Measurements from ENCODE around the gene P4HA3.
A peak's percentile ranks its signal among the peaks of the same experiment; 100 is the strongest.

Gene P4HA3

GRCh38 chr11:74319139-74319816 lies 7.8 kb upstream of the P4HA3 start:
- no peak for FAIRE-seq
- DNase-seq (ENCODE audit: insufficient read length, low spot score), result no peak
- TF ChIP-seq POLR2AphosphoS5 (IDR thresholded peaks at IDR 0.05; ENCODE audit: low read depth, low read length) (no peak), SPI1 (IDR thresholded peaks at IDR 0.05; ENCODE audit: low read depth, low read length) (no peak), TAF1 (IDR thresholded peaks at IDR 0.05; ENCODE audit: low read depth, low read length) (no peak), PAX5 (IDR thresholded peaks at IDR 0.05; ENCODE audit: insufficient read depth, low read length, severe bottlenecking) (no peak), POLR2A (IDR thresholded peaks at IDR 0.05; ENCODE audit: low read depth, low read length) (no peak), POU2F2 (IDR thresholded peaks at IDR 0.05; ENCODE audit: low read depth, low read length) (no peak)

- no peak for TF ChIP-seq TAF1 (IDR thresholded peaks at IDR 0.05; ENCODE audit: low read depth, low read length)
- TF ChIP-seq POLR2AphosphoS5 (IDR thresholded peaks at IDR 0.05; ENCODE audit: low read depth, low read length), result no peak
- FAIRE-seq (no peak), DNase-seq (ENCODE audit: insufficient read length, low spot score) (no peak)
These were observed 6.9 kb upstream of the P4HA3 start for GRCh38 chr11:74318241-74318932.

GRCh38 chr11:74316772-74317505 lies 5.5 kb upstream of the P4HA3 start:
- TF ChIP-seq SPI1 (IDR thresholded peaks at IDR 0.05; ENCODE audit: low read depth, low read length) (no peak), TAF1 (IDR thresholded peaks at IDR 0.05; ENCODE audit: low read depth, low read length) (no peak), POLR2AphosphoS5 (IDR thresholded peaks at IDR 0.05; ENCODE audit: low read depth, low read length) (no peak), PAX5 (IDR thresholded peaks at IDR 0.05; ENCODE audit: insufficient read depth, low read length, severe bottlenecking) (no peak), POLR2A (IDR thresholded peaks at IDR 0.05; ENCODE audit: low read depth, low read length) (no peak), POU2F2 (IDR thresholded peaks at IDR 0.05; ENCODE audit: low read depth, low read length) (no peak)
- FAIRE-seq (no peak), DNase-seq (ENCODE audit: insufficient read length, low spot score) (no peak)

GRCh38 chr11:74312326-74312725 lies 886 bp upstream of the P4HA3 start:
- FAIRE-seq, result no peak
- no peak for DNase-seq (ENCODE audit: insufficient read length, low spot score)
- TF ChIP-seq POLR2A (IDR thresholded peaks at IDR 0.05; ENCODE audit: low read depth, low read length), result no peak
- no peak for TF ChIP-seq POU2F2 (IDR thresholded peaks at IDR 0.05; ENCODE audit: low read depth, low read length)
- no peak for TF ChIP-seq TAF1 (IDR thresholded peaks at IDR 0.05; ENCODE audit: low read depth, low read length)
- no peak for TF ChIP-seq POLR2AphosphoS5 (IDR thresholded peaks at IDR 0.05; ENCODE audit: low read depth, low read length)
- TF ChIP-seq SPI1 (IDR thresholded peaks at IDR 0.05; ENCODE audit: low read depth, low read length), result no peak
- no peak for TF ChIP-seq PAX5 (IDR thresholded peaks at IDR 0.05; ENCODE audit: insufficient read depth, low read length, severe bottlenecking)

- DNase-seq (ENCODE audit: insufficient read length, low spot score) (no peak), FAIRE-seq (no peak)
- TF ChIP-seq SPI1 (IDR thresholded peaks at IDR 0.05; ENCODE audit: low read depth, low read length) (no peak), POLR2AphosphoS5 (IDR thresholded peaks at IDR 0.05; ENCODE audit: low read depth, low read length) (no peak), PAX5 (IDR thresholded peaks at IDR 0.05; ENCODE audit: insufficient read depth, low read length, severe bottlenecking) (no peak), POLR2A (IDR thresholded peaks at IDR 0.05; ENCODE audit: low read depth, low read length) (no peak), TAF1 (IDR thresholded peaks at IDR 0.05; ENCODE audit: low read depth, low read length) (no peak), POU2F2 (IDR thresholded peaks at IDR 0.05; ENCODE audit: low read depth, low read length) (no peak)
These were observed 583 bp downstream of the P4HA3 start for GRCh38 chr11:74310857-74311256.

GRCh38 chr11:74307434-74307833 lies 4.0 kb downstream of the P4HA3 start:
- DNase-seq (ENCODE audit: insufficient read length, low spot score) (no peak), FAIRE-seq (no peak)
- TF ChIP-seq SPI1 (IDR thresholded peaks at IDR 0.05; ENCODE audit: low read depth, low read length), result no peak
- TF ChIP-seq TAF1 (IDR thresholded peaks at IDR 0.05; ENCODE audit: low read depth, low read length), result no peak
- TF ChIP-seq POU2F2 (IDR thresholded peaks at IDR 0.05; ENCODE audit: low read depth, low read length), result no peak

- DNase-seq (ENCODE audit: insufficient read length, low spot score) (no peak), FAIRE-seq (no peak)
- peak; percentile 66 for TF ChIP-seq SPI1 (IDR thresholded peaks at IDR 0.05; ENCODE audit: low read depth, low read length)
- no peak for TF ChIP-seq POLR2A (IDR thresholded peaks at IDR 0.05; ENCODE audit: low read depth, low read length)
These were observed 4.8 kb downstream of the P4HA3 start for GRCh38 chr11:74306435-74307175.

GRCh38 chr11:74299015-74299414 lies 12.4 kb downstream of the P4HA3 start:
- no peak for FAIRE-seq
- TF ChIP-seq POLR2AphosphoS5 (IDR thresholded peaks at IDR 0.05; ENCODE audit: low read depth, low read length) (no peak), POU2F2 (IDR thresholded peaks at IDR 0.05; ENCODE audit: low read depth, low read length) (no peak), POLR2A (IDR thresholded peaks at IDR 0.05; ENCODE audit: low read depth, low read length) (no peak), SPI1 (IDR thresholded peaks at IDR 0.05; ENCODE audit: low read depth, low read length) (no peak), PAX5 (IDR thresholded peaks at IDR 0.05; ENCODE audit: insufficient read depth, low read length, severe bottlenecking) (no peak), TAF1 (IDR thresholded peaks at IDR 0.05; ENCODE audit: low read depth, low read length) (no peak)
- no peak for DNase-seq (ENCODE audit: insufficient read length, low spot score)

- no peak for TF ChIP-seq POLR2AphosphoS5 (IDR thresholded peaks at IDR 0.05; ENCODE audit: low read depth, low read length)
- no peak for TF ChIP-seq POU2F2 (IDR thresholded peaks at IDR 0.05; ENCODE audit: low read depth, low read length)
- no peak for TF ChIP-seq PAX5 (IDR thresholded peaks at IDR 0.05; ENCODE audit: insufficient read depth, low read length, severe bottlenecking)
- no peak for TF ChIP-seq POLR2A (IDR thresholded peaks at IDR 0.05; ENCODE audit: low read depth, low read length)
- TF ChIP-seq TAF1 (IDR thresholded peaks at IDR 0.05; ENCODE audit: low read depth, low read length), result no peak
- no peak for TF ChIP-seq SPI1 (IDR thresholded peaks at IDR 0.05; ENCODE audit: low read depth, low read length)
- no peak for FAIRE-seq
- DNase-seq (ENCODE audit: insufficient read length, low spot score), result no peak
These were observed 14.0 kb downstream of the P4HA3 start for GRCh38 chr11:74297484-74297883.
